HUES64 (cell line): ENCODE data around the gene HSP90AB1.

Experiments
- H3K27ac ChIP-seq: 2 replicates; pipeline ENCODE4 v1.7.0; 2013; ENCODE audit warnings: low read depth, low read length, inconsistent platforms
- H3K27me3 ChIP-seq: 2 replicates; pipeline ENCODE4 v1.6.1; 2013; ENCODE audit warnings: mild to moderate bottlenecking, low read length; ENCODE audit not compliant: insufficient read depth
- H3K36me3 ChIP-seq: 2 replicates; pipeline ENCODE4 v1.6.1; 2013; ENCODE audit warnings: mild to moderate bottlenecking, low read length; ENCODE audit not compliant: insufficient read depth
- H3K4me1 ChIP-seq: 2 replicates; pipeline ENCODE4 v1.6.1; 2013; ENCODE audit warnings: mild to moderate bottlenecking, low read length, moderate library complexity; ENCODE audit not compliant: insufficient read depth
- H3K4me3 ChIP-seq: 2 replicates; pipeline ENCODE4 v1.5.1; 2013; ENCODE audit warnings: mild to moderate bottlenecking, low read length, moderate library complexity
- H3K9ac ChIP-seq: 2 replicates; pipeline ENCODE4 v1.6.1; 2013; ENCODE audit warnings: mild to moderate bottlenecking, low read depth, low read length
- H3K9me3 ChIP-seq: 2 replicates; pipeline ENCODE4 v1.6.1; 2013; ENCODE audit warnings: low read depth, low read length; ENCODE audit not compliant: insufficient read depth
- WGBS: fragments of 150-250, 120-280 bp; methylation state at CpG from one replicate; pipeline ENCODE4 v1.1.7; 2013; ENCODE audit warnings: missing lambda C conversion rate; 5-methylcytosine and 5-hydroxymethylcytosine counted together

The HSP90AB1 gene

DNA sequence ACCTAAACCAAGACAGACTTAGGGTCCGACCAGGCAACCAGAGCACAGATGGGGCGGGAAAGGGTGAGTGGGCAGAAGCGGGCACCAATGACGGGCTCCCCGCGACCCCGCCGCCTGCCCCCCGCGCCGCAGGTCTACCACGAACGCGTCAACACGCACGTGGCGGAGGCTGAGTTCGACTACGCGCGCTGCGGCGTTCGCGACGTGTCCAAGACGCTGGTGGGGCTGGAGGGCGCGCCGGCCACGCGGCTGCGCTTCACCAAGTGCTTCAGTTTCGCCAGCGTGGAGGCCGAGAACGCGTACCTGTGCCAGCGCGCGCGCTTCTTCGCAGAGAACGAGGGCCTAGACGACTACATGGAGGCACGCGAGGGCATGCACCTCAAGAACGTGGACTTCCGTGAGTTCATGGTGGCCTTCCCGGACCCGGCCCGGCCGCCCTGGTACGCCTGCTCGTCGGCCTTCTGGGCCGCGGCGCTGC, 28.4 kb downstream of the HSP90AB1 start:
- H3K4me3 ChIP-seq, result no peak overlapping the region
- no peaks in the 10 kb centered on the region for H3K9me3 ChIP-seq
- 89% methylated on average over 59 of the region's 59 CpGs for WGBS
- H3K36me3 ChIP-seq, result no peaks in the 10 kb centered on the region
- no peak overlapping the region for H3K9ac ChIP-seq
- peaks cover 61% of the 10 kb centered on the region for H3K27me3 ChIP-seq
- H3K27ac ChIP-seq, result no peak overlapping the region
- peaks cover 5% of the 10 kb centered on the region for H3K4me1 ChIP-seq

DNA sequence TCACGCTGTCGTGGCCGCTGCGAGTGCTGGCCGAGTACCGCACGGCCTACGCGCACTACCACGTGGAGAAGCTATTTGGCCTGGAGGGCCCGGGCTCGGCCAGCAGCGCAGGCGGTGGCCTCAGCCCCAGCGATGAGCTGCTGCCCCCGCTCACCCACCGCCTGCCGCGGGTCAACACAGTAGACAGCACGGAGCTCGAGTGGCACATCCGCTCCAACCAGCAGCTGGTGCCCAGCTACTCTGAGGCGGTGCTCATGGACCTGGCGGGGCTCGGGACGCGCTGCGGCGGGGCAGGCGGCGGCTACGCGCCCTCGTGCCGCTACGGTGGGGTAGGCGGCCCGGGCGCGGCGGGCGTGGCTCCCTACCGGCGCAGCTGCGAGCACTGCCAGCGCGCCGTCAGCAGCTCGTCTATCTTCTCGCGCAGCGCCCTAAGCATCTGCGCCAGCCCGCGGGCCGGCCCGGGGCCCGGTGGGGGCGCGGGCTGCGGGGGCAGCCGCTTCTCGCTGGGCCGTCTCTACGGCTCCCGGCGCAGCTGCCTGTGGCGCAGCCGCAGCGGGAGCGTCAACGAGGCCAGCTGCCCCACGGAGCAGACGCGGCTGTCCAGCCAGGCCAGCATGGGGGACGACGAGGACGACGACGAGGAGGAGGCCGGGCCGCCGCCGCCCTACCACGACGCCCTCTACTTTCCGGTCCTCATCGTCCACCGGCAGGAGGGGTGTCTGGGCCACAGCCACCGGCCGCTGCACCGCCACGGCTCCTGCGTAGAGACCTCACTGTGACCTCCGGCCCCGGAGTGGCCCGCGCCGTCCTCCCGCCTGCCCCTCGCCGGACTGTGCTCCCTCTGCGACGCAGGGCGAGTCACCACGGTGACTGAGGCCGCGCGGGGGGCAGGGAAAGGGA, 29.1 kb downstream of the HSP90AB1 start:
- Histone ChIP-seq H3K27me3 (peaks cover 61% of the 10 kb centered on the region), H3K9me3 (no peaks in the 10 kb centered on the region), H3K36me3 (no peaks in the 10 kb centered on the region), H3K4me3 (peak overlapping the region; percentile 36), H3K9ac (no peak overlapping the region), H3K27ac (no peak overlapping the region), H3K4me1 (peaks cover 5% of the 10 kb centered on the region)
- 14% methylated on average over 109 of the region's 109 CpGs for WGBS

- H3K27me3 ChIP-seq, result peaks cover 56% of the 10 kb centered on the region
- no peaks in the 10 kb centered on the region for H3K36me3 ChIP-seq
- H3K4me1 ChIP-seq, result no peaks in the 10 kb centered on the region
- H3K9me3 ChIP-seq, result no peaks in the 10 kb centered on the region
- WGBS, result 85% methylated on average over 23 of the region's 23 CpGs
- no peak overlapping the region for H3K4me3 ChIP-seq
- H3K27ac ChIP-seq, result no peak overlapping the region
- no peak overlapping the region for H3K9ac ChIP-seq
Measured at GRCh38 chr6:44276667-44277640, 30.1 kb downstream of the HSP90AB1 start.

DNA sequence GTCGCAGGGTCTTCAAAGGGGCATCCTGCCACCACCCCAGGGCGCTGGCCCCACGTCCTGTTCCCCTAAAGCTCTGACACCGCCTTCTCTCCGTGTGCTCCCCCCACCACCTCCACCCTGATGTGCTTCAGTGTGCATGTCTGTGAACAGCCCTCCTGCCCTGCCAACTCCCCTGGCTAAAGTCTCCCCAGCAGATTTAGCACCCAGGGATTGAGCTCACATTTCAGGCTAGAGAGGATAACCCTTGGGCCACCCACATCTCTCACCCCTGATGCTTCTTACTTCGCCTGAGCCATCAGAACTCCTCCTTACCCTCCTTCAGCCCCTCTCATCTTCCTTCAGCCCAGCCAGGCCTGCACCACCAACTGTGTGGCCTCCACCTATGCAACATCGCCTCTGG, 30.9 kb downstream of the HSP90AB1 start:
- Histone ChIP-seq H3K9ac (no peak overlapping the region), H3K4me1 (no peaks in the 10 kb centered on the region), H3K27me3 (peaks cover 53% of the 10 kb centered on the region)

DNA sequence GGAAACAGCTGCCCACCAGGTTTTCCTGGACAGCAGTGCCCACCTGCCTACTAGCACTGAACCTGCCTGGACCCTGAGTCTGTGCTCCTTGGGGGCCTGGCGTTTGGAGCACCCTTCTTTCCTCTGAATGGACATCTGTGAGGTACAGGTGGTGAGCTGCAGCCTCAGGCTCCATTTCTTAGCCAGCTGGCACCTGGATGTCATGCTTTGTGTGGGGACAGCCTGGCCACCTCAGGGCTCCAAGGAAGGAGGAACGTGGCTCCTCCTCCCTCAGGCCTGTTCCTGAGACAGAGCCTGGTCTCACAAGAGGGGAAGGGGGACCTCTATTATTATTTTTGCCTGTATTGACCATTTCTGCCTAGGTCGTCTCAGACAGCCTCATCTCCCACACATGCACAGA, 31.4 kb downstream of the HSP90AB1 start:
- no peaks in the 10 kb centered on the region for H3K9me3 ChIP-seq
- H3K4me3 ChIP-seq, result no peak overlapping the region
- 62% methylated on average over 2 of the region's 3 CpGs for WGBS
- no peak overlapping the region for H3K9ac ChIP-seq
- no peaks in the 10 kb centered on the region for H3K4me1 ChIP-seq
- H3K27me3 ChIP-seq, result peaks cover 51% of the 10 kb centered on the region
- H3K36me3 ChIP-seq, result no peaks in the 10 kb centered on the region
- no peak overlapping the region for H3K27ac ChIP-seq

More for the DNA sequence above, 30.9 kb downstream of the HSP90AB1 start:
- H3K27ac ChIP-seq, result no peak overlapping the region
- H3K36me3 ChIP-seq, result no peaks in the 10 kb centered on the region
- 85% methylated on average over 7 of the region's 7 CpGs for WGBS
- no peaks in the 10 kb centered on the region for H3K9me3 ChIP-seq
- H3K4me3 ChIP-seq, result no peak overlapping the region

DNA sequence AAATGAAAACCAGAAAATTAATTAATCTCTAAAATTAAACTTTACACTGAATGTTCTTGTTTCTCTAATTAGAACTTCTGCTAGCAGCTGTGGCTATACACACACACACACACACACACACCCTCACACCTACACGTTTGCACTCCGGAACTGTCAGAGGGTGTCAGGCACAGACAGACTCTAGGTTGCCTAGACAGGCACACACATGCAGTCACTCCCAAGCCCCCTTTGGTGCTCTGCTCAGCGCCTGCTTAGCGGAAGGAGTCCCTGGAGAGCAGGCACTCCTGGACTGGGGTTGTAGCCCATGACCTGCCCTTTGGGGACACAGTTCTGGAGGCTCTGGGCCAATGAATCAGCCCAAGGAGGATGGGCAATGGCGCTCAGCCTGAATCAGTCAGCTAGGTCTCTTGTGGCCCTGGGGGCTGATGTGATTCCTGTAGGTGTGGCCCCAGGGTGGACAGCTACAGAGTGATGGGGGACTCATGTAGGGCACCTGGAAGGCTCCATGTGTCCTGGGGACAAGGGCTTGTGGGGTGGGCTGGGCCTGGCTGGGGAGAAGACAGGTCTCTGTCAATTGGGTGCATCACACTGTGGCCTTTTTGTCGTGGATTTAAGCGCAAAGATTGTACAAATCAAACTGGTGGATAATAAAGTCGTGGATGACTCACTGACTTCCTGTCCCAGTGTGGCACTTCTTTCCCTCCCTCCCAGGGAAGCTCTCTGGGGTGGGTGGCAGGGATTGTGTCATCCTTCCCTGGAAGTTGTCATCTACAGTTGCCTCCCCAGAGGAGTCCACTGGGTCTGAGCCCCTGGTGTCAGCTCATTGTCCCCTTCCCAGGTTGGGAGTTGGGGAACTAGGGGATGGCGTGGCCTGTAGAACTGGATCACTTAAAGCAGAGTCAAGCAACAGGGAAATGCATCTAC, 32.1 kb downstream of the HSP90AB1 start:
- no peak overlapping the region for H3K4me3 ChIP-seq
- no peaks in the 10 kb centered on the region for H3K4me1 ChIP-seq
- no peak overlapping the region for H3K27ac ChIP-seq
- no peaks in the 10 kb centered on the region for H3K36me3 ChIP-seq
- H3K9me3 ChIP-seq, result no peaks in the 10 kb centered on the region
- 69% methylated on average over 9 of the region's 9 CpGs for WGBS
- peaks cover 57% of the 10 kb centered on the region for H3K27me3 ChIP-seq
- no peak overlapping the region for H3K9ac ChIP-seq

DNA sequence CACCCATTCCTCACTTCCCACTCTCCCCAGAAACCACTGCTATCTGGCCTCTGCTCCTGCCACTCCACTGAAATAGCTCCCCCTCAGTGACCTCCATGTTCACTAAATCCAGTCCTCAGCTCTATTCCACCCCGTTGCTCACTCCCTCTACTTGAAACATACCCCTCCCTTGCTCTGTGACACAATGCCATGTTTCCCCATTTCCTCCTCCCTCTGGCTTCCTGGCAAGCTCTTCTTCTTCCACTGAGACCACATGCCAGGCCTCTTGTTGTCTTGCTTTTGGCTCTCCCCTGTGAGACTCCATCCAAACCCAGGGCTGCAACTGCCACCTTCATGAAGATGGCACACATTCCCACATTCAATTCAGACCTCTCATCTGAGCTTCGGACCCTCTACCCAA, 37.2 kb downstream of the HSP90AB1 start:
- Histone ChIP-seq H3K27me3 (peaks cover 50% of the 10 kb centered on the region), H3K4me3 (no peak overlapping the region), H3K36me3 (no peaks in the 10 kb centered on the region), H3K27ac (no peak overlapping the region), H3K9me3 (no peaks in the 10 kb centered on the region), H3K9ac (no peak overlapping the region), H3K4me1 (no peaks in the 10 kb centered on the region)
- WGBS, result 55% methylated on average over 2 of the region's 2 CpGs

DNA sequence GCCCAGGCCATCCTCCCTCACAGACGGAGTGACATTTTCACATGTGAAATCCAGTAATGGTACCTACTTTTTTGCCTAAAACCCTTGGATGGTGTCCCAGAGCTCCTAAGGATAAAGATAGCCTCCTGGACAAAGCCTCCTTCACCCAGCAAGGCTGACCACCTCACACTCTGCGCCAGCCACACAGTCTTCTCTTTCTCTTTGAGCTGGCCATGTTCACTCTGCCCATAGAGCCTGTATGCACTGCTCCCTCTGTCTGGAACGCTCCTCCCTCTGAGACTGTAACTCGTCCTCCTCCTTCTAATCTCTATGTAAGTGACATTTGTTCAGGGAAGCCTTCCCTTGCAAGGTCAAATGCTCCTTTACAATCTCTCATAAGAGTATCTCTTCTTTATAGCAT, 38.0 kb downstream of the HSP90AB1 start:
- no peaks in the 10 kb centered on the region for H3K36me3 ChIP-seq
- WGBS, result 49% methylated on average over 4 of the region's 4 CpGs
- no peak overlapping the region for H3K27ac ChIP-seq
- peaks cover 52% of the 10 kb centered on the region for H3K27me3 ChIP-seq
- H3K4me1 ChIP-seq, result no peaks in the 10 kb centered on the region
- no peaks in the 10 kb centered on the region for H3K9me3 ChIP-seq
- no peak overlapping the region for H3K4me3 ChIP-seq
- no peak overlapping the region for H3K9ac ChIP-seq

DNA sequence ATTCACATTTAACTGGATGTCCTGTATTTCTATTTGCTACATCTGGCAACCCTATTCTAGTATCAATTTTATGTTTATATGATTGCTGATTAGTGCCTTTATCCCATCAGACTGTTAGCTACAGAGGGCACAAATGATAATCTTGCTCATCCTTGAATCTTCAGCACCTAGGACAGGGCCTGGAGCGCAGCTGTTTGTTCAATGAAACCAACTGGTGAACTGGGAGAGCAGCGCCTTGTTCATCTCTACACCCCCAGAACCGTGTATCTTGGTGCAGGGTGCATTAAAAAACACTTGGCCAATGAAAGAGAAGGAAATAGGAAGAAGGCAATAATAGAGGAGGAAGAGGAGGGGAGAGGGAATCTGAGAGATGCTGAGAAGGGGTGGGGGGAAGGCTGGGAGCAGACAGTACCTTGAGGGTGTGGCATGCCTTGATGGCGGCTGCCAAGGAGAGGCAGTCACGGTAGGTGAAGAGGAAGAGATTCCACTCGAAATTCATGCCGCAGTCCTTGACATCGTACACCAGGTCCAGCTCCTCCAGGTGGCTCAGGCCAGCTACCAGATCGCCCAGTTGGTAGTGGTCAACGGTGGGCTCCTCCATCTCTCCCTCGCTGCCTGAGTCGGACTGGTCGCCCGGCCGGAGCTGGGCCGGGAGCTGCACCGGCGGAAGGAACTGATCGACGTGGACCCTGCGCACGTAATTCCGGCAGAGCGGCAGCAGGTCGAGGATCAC, 38.8 kb downstream of the HSP90AB1 start:
- Histone ChIP-seq H3K27me3 (peaks cover 51% of the 10 kb centered on the region), H3K4me3 (no peak overlapping the region)
- 73% methylated on average over 25 of the region's 25 CpGs for WGBS

DNA sequence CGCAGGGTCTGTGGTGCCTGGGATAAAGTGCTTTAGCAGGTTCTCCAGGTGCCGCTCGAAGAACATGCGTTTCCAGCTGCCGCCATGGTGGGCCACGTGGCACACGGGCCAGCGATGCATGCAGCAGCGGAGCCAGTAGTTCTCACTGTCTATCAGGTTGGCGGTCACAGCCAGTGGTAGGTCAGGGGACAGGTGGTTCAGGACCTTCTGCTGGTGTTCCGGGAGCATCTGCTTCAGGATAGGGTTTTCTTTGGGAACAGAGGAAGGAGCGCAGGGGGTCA, 39.3 kb downstream of the HSP90AB1 start:
- no peak overlapping the region for H3K27ac ChIP-seq
- no peaks in the 10 kb centered on the region for H3K4me1 ChIP-seq
- H3K9me3 ChIP-seq, result no peaks in the 10 kb centered on the region
- H3K9ac ChIP-seq, result no peak overlapping the region
- H3K27me3 ChIP-seq, result peaks cover 54% of the 10 kb centered on the region
- no peak overlapping the region for H3K4me3 ChIP-seq
- H3K36me3 ChIP-seq, result no peaks in the 10 kb centered on the region
- 85% methylated on average over 12 of the region's 12 CpGs for WGBS

More for the DNA sequence above, 38.8 kb downstream of the HSP90AB1 start:
- no peak overlapping the region for H3K9ac ChIP-seq
- no peak overlapping the region for H3K27ac ChIP-seq
- no peaks in the 10 kb centered on the region for H3K9me3 ChIP-seq
- H3K4me1 ChIP-seq, result no peaks in the 10 kb centered on the region
- no peaks in the 10 kb centered on the region for H3K36me3 ChIP-seq
